Sciatic nerve (tissue), 2 donors: ENCODE results near the gene AMMECR1L. TPM values are rescaled to one million over a fixed set of nuclear protein-coding genes. Genes with fewer than 3 reads are reported as not detected.
A peak's percentile ranks its signal among the peaks of the same experiment; 100 is the strongest.
"Not testable (repeated sequence)": the region's sequence is repeated elsewhere in the genome, so short reads cannot be mapped to it uniquely, and the experiment has no call there.

Experiments
- ATAC-seq: fragments of 200-7000 bp; cut with Tn5 transposase; one replicate; pipeline ENCODE4 v1.9.1; 2020; ENCODE audit warnings: mild to moderate bottlenecking, moderate library complexity
- DNase-seq: peaks from one replicate; pipeline ENCODE4 v3.0.0-alpha.2; 2020; ENCODE audit warnings: low spot score
- intact Hi-C: fragments of 100-400 bp; cut with DNase I; formaldehyde crosslinking; loops from one replicate; pipeline ENCODE4 v1.14.2; 2022
- total RNA-seq: library from RNA; stranded (reverse); fragmentation: NEBNext Ultra II Directional; extraction: Animal tissue kit (Norgen Biotek cat#: 25700); gene quantifications from one replicate; pipeline ENCODE4 v1.2.1, GENCODE V29; 2021
- donor health status: DM: no; HTN: no; CAD: no.
- donor health status: DM: no; HTN: no; CAD: no.

AMMECR1L gene
- 15.9 TPM for total RNA-seq

DNA sequence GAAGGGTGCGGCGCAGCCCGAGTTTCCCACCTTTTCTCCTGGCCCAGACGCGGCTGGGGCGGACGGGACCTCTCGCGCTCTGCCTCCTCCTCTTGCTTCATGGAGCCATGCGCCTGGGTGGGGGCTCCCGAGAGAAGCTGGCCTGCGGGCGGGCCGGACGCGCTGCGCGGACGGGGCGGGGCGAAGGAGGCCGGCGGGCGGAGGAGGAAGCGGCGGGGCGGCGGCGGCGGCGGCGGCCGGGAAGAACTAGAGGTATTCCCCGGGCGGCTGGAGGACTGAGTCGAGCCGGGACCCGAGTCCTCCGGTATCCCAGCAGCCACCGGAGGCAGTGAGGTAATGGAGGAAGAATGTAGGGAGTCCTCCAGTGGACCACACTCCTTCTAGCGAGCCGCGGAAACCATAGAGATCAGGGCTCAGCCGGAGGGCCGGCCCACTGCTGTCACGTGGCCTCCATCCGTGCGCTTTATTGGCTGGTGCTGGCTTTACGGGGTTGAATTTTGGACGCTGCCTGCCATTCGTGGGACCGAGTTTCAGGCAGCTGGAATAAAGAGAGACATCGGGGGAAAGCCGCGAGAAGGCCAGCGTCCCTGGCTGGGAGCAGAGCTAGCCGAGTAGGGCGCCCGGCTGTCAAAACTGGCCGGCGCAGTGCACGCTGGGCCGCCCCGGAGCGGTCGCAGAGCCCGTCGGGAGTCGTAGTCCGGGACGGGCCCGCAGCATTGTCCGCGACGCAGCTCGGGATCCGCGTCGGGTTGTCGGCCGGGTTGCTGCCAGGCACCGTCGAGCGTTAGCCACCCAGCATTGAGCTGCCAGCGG, at the start of gene AMMECR1L:
Gene AMMECR1L (minus strand): TSS at position 177 of the 813 bp plus-strand sequence. CDS start 11,722 bp downstream, outside the sequence.
- peak; percentile 86 for DNase-seq
- ATAC-seq, result peak; percentile 99
- intact Hi-C loops, result not testable (repeated sequence)

DNA sequence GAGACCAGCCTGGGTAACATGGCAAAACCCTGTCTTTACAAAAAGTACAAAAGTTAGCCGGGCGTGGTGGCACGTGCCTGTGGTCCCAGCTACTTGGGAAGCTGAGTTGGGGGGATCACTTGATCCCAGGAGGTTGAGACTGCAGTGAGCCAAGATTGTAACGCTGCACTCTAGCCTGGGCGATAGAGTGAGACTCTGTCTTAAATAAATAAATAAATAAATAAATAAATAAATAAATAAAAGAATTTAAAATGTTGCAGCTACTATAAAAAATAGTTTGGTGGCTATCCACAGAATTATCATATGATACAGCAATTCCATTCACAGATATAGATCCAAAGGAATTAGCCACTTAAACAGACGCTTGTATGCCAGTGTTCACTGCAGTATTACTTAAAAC, 49.6 kb upstream of the AMMECR1L start:
- intact Hi-C loops, result no loop called here
- DNase-seq (no peak), ATAC-seq (no peak)

DNA sequence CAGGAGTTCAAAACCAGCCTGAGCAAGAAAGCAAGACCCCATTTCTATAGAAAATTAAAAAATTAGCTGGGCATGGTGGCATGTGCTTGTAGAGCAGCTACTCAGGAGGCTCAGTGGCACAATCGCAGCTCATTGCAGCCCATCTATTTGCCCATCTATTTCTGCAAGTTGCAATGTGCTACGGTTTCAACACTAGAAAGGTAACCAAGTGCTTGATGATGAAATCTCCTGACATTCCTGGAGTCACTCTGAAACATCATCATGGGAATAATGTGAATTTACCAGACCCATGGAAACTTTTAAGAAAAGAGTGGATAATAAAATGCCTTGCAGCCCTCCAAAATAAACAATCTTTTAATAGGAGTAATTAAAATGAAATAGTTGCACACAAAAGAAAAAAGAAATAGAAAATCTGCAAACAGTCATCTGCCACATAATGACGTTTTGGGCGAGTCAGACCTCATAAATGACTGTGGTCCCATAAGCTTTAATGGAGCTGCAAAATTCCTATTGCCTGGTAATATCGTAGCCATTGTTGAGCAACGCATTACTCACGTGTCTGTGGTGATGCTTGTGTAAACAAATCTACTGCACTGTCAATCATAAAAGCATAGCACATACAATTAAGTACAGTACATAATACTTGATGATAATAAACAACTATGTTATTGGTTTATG, 46.6 kb upstream of the AMMECR1L start:
- no peak for ATAC-seq
- no peak for DNase-seq
- intact Hi-C loops, result no loop called here

DNA sequence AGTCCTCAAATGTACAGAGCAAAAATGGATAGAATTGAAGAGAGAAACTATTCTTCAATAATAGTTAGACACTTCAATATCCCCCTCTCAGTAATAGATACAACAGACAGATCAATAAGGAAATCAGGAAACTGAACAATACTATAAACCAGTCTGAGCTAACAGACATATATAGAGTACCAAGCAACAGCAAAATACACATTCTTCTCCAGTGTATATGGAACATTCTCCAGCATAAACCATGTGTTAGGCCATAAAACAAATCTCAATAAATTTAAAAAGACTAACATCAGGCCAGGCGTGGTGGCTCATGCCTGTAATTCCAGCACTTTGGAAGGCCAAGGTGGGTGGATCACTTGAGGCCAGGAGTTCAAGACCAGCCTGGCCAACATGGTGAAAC, 43.7 kb upstream of the AMMECR1L start:
- no peak for ATAC-seq
- intact Hi-C loops, result no loop called here
- no peak for DNase-seq

DNA sequence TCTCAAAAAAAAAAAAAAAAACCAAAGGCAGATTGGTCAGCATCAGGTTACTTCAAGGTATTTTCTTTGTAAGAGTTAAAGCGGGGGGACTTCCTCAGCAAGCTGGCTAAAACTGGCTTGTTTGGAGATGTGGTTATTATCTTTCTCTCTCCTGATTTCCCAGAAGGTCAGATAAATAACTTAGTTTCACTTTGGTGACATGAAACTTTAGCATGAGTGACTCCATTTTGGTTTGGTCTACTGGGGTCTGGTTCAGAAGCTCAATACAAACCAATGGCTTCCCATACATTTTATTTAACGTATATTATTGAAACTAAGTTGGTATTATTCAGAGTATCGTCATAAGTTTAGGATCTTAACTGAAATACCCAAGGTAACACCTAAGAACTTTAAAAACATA, 41.6 kb upstream of the AMMECR1L start:
- intact Hi-C loops, result no loop called here
- DNase-seq (no peak), ATAC-seq (no peak)

DNA sequence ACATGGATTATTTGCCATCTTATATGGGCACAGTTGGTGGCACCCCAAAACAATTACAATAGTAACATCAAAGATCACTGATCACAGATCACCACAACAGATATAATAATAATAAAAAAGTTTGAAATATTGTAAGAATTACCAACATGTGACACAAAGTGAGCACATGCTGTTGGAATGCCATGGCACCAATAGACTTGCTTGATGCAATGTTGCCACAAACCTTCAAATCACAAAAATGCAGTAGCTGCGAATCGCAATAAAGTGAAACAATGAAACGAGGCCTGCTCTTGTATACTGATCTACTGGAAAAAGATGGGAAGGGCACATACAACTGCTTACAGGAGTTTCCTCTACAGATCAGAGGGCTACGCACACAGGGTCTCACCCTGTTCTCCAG, 32.2 kb upstream of the AMMECR1L start:
- intact Hi-C loops, result no loop called here
- DNase-seq (no peak), ATAC-seq (no peak)

DNA sequence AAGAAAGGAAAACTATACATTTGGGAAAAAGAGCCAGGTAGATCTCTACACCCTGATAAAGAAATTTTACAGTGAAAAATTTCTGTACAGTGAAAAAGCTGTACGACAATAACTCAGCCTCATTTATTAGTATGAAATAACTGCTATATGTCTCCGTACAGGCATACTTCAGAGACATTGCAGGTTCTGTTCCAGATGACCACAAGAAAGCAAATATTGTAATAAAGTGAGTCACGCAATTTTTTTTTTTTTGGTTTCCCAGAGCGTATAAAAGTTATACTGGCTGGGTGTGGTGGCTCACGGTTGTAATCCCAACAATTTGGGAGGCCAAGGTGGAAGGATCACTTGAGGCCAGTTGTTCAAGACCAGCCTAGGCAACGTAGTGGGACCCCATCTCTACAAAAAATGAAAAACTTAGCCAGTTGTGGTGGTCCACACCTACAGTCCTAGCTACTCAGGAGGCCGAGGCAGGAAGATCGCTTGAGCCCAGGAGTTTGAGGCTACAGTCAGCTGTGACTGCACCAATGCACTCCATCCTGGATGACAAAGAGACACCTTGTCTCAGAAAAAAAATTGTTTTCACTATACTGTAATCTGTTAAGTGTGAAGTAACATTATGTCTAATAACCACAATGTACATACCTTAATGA, 28.2 kb upstream of the AMMECR1L start:
- DNase-seq (no peak), ATAC-seq (no peak)
- intact Hi-C loops, result no loop called here

DNA sequence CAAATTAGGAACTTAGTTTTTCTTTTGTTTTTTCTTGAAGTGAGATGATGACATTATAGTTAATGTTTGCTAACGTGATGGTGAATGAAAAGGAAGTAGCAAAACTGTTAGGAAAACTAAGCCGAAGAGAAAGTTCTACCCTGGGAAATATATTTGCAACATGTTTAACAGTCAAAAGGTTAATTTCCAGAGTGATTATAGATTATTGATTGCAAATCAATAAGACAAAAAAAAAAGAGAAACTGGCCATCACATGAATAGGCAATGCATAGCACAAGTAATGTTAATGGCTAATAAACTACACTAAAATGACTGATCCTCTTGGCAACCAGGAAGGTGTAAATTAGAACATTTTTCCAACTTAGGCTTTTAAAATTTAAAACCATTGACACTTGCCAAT, 26.0 kb upstream of the AMMECR1L start:
- ATAC-seq, result no peak
- intact Hi-C loops, result no loop called here
- no peak for DNase-seq

DNA sequence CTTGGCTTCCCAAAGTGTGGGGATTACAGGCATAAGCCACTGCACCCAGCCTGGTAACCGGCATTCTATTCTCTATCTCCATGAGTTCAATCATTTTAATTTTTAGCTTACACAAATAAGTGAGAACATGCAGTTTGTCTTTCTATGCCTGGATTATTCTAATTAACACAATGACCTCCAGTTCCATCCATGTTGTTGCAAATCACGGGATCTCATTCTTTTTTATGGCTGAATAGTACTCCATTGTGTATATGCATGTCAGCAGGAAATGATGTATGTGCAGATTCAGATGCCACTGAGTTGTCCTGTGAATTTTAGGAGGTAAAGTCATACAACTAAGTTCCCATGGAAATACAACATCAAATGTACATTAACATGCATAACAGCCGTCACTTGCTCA, 24.7 kb upstream of the AMMECR1L start:
- intact Hi-C loops, result no loop called here
- ATAC-seq (no peak), DNase-seq (no peak)

DNA sequence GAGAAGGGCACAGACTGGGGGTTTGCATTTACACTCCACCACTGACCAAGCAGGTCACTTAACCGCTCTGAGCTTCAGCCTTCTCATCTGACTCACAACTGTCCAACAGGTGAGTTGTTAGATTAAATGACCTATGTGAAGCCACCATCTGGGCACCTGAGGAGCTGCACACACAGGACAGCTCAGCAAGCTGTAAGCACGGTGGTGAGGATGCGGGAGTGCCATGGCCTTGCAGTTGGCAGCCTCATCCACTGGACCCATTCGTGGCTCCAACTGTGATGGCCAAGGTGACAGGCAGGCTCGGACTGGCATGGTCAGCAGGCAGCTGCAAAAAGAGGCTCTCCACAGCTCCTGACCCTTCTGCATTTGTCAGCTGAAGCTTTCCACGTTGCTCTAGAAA, 23.3 kb upstream of the AMMECR1L start:
- intact Hi-C loops, result no loop called here
- no peak for ATAC-seq
- DNase-seq, result no peak

DNA sequence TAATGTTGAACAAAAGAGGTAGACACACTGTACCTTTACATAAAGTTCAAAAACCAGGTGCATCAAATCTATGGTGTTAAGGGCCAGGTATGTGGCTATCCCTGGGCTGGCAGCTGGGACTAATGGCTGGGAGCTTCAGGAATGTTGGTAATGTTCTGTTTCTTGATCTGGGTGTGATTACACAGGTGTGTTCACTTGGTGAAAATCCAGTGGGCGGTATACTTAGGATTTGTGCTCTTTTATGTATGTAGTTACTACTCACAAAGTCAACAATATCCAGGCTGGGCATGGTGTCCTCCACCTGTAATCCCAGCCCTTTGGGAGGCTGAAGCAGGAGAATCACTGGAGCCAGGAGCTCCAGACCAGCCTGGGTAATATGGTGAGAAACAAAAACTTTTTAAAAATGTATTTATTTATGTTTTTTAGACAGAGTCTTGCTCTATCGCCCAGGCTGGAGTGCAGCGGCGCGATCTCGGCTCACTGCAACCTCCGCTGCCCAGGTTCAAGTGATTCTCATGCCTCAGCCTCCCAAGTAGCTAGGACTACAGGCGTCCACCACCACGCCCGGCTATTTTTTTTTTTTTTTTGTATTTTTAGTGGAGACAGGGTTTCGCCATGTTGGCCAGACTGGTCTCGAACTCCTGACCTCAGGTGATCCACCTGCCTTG, 22.1 kb upstream of the AMMECR1L start:
- DNase-seq, intact Hi-C loops, ATAC-seq: not testable (repeated sequence)

DNA sequence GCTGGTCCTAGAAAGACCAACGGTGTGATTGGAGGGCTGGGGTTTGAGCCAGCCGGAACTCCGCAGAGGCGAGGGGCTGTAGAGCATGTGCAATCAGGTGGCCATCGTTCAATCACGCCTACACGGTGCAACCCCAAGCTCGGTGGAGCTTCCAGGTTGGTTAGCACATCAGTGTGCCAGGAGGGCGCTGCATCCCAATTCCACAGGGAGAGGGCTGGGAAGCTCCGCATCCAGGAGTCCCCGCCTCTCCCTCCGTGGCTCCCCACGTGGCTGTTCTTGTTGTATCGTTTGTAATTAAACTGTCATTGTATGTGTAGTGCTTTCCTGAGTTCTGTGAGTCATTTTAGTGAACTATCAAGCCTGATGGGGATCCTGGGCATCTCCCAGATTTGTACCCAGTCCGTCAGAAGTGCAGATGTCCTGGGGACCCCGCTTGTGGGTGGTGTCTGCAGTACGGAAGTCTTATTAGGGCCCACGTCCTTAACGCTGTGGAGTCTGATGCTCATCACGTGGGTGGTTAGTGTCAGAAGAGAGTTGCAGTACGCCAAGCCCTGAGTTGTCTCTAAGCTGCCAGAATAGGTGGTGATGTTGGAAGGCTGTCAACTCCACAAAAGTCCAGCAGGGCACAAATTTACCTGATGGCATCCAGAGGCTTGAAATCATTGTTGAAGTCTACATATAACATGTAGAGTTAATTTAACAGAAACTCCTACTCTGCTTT, 20.6 kb upstream of the AMMECR1L start:
- DNase-seq (no peak), ATAC-seq (no peak)
- intact Hi-C loops, result no loop called here

DNA sequence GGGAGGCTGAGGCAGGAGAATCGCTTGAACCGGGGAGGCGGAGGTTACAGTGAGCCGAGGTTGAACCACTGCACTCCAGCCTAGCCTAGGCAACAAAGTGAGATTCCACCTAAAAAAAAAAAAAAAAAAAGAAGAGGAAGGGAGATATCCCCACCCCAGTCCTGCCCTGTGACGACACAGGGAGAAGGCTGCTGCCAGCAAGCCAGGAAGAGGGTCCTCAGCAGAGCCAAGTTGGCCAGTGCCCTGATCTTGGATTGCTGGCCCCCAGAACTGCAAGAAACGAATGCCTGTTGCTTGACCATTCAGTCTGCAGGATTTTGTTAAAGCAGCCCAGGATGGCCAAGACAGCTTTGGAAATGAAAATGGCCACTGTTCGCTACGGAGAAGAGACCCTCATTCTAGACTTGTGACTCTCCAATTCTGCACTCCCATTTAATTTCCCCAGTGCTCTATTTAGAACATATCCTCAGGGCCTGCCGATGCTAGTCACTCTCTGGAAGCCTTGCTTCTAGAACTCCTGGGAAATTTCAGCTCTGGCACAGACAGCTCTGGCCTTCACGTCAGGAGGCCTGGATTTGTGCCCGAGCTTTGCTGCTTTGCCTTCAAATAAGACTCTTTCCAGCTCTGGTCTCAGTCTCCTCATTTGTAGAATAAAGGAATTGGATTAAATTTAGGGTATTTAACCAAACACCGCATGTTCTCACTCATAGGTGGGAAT, 15.7 kb upstream of the AMMECR1L start:
- peak; percentile 65 for DNase-seq
- peak; percentile 70 for ATAC-seq

DNA sequence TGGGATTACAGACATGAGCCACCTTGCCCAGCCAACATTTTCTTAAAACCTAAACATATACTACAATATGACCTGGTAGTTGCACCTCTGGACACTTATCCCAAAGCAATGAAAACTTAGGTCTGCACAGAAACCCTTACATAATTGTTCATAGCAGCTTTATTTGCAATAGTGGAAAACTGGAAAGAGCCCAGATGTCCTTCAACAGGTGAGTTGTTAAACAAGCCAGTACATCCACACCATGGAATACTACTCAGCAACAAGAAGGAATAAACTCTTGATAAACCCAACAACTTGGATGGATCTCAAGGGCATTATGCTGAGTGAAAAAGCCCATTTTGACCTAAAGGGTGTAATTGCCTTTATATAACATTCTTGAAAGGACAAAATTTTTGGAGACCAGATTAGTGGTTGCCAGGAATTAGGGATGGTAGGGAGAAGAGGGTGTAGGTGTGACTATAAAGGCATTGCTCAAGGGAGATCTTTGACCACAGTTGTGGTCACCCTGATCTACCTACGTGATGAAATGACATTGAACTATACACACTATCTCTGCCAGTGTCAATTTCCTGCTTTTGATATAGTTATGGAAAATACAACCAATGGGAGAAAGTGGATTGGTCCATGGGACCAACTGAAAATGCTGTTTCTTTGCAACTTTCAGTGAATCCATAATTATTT, 11.9 kb upstream of the AMMECR1L start:
- intact Hi-C loops, result loop anchor here (10.0 kb wide), 1 partner anchor 127 kb away; the partner anchor contains the start of gene SAP130
- DNase-seq (no peak), ATAC-seq (no peak)

More for the DNA sequence above, 15.7 kb upstream of the AMMECR1L start:
- intact Hi-C loops, result no loop called here

DNA sequence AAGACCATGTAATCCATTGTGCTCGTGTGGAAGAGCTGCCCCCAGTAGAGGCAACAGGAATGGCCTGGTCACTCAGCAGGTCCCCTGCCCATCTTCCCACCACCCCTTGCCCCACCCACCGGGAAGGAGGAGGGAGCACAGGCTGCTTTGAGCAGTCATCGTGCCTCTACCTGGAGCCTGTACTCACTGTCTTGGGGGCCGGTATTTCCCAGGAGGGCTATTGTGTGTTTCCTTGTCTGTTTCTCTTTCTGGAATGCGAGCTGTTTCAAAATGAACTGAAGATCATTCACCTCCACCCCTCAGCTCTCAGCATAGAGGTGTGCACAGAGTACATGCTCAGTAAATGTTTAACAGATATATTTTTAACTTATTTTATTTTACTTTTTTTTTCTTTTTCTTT, 7.7 kb upstream of the AMMECR1L start:
- no peak for ATAC-seq
- intact Hi-C loops, result loop anchor here (10.0 kb wide), 1 partner anchor 131 kb away; the partner anchor contains the start of gene SAP130

DNA sequence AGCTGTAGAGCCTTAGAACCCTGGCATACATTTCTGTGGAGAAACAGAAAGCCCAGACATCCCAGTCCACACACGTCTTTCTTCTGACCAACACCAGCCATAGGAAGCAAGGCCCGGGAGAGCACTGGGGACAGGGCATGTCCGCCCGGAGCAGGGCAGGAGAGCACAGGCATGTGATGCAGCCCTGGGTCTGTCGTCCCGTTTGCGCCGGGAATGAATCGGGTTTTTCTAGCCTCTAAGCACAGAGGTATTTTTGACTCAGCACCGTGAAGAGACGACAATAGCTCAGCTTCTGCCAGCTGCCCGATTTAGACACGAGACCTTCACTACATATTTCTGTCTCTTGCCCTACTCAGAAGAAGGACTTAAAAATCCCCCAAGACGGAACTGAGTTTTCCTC, 7.3 kb upstream of the AMMECR1L start:
- no peak for DNase-seq
- no peak for ATAC-seq
- intact Hi-C loops, result loop anchor here (10.0 kb wide), 1 partner anchor 132 kb away; the partner anchor contains the start of gene SAP130

More for the DNA sequence above, 7.7 kb upstream of the AMMECR1L start:
- no peak for DNase-seq

DNA sequence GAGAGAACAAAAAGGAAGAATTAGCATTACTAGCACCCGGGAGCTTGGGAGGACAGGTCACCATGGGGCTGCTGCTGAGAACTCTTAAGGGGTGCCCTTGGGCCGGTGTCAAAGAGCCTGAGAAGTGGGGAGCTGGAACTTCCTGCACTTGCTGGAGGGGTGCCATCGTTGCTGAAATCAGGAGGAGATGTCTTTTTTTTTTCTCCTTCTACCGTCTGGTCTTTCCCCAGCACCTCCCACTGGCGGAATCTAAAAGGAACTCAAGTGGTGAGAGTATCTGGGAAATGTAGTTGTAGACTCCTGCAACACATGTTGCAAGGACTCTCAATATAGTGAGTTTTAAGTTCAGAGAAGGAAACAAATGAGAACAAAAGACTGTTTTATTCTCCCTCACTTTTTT, 6.1 kb upstream of the AMMECR1L start:
- intact Hi-C loops, result loop anchor here (10.0 kb wide), 1 partner anchor 133 kb away; the partner anchor contains the start of gene SAP130
- no peak for DNase-seq
- no peak for ATAC-seq
